Dedifferentiated amniotic fluid mesenchymal stem cell (primary cell): Measurements from ENCODE around the gene TNFRSF14.

Source experiments
- DNase-seq: peaks from one replicate; pipeline ENCODE4 v3.0.0-alpha.2; 2016; ENCODE audit errors: extremely low spot score

TNFRSF14 gene

GRCh38 chr1:2587860-2588571, 31.8 kb downstream of the TNFRSF14 start:
- DNase-seq: no peak

- no peak for DNase-seq
Measured at GRCh38 chr1:2588661-2589430, 32.7 kb downstream of the TNFRSF14 start.

DNA sequence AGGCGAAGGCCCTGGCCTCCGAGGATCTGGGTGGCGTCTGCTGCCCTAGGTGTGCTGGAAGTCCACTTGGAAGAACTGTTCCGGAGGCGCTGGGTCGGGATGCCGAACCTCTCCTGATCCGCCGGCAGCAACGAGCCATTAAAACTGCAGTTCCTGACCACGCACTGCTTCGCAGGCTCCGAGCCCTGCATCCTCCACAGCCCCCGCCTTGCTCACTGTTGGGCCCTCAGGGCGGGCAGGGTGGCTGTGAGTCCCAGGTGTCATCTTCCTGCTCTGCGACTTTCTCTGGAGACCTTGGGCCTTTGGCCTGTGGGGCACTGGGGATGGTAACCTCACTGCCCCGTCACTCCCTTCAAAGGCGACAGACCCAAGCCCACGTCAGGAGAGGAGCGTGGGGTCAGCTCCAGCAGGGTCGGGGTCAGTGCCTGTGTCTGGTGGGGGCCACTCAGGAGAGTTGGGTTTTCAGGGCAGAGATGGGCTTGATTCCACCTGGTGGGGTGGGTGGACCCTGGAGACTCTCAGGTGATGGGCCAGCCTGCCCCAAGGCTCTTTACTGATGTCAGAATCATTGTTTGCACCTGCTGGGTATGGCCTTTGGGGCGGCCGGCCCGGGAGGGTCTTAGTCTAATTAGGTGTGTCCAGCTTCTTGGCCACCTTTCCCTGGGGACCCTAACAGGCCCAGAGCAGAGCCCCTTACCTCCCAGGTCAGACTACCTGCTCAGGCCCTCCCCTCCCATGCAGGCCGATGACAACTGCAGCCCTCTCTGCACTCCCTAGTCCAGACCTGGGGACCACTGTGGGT, 33.5 kb downstream of the TNFRSF14 start:
- DNase-seq: no peak

- DNase-seq: no peak
Measured at GRCh38 chr1:2590233-2591141, 34.3 kb downstream of the TNFRSF14 start.

- no peak for DNase-seq
Measured at GRCh38 chr1:2591233-2591580, 35.0 kb downstream of the TNFRSF14 start.

DNA sequence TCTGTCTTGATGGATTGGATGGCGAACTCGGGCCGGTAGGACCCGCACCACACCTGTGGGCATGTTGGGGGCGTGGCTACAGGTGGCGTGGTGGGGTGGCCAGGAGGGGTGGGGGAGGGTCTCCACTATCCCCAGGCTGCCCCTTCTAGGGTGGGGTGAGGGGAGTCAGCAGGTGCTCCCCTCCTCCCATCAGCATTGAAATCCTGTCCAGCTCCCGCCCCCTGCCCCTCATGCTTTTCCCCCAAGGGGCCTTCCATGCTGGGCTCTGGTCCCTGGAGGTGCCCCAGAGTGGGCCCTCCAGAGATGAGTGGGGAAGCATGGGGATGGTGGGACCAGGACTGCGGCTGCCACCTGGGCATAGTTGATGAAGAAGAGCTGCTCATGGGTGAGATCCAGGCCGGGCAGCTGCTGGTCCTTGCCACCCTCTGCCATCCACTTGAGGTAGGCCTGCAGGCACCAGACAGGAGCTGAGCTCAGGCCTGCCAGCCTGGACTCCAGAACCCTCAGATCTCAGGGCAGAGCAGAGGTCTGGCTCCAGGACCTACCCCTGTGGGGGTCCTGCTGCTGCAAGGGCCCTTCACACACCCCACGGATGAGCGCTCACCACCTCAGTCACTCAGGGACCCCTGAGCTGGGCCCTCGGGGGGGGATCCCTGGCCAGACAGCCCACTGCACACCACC, 35.5 kb downstream of the TNFRSF14 start:
- no peak for DNase-seq

- no peak for DNase-seq
Measured at GRCh38 chr1:2592672-2593071, 36.5 kb downstream of the TNFRSF14 start.

DNA sequence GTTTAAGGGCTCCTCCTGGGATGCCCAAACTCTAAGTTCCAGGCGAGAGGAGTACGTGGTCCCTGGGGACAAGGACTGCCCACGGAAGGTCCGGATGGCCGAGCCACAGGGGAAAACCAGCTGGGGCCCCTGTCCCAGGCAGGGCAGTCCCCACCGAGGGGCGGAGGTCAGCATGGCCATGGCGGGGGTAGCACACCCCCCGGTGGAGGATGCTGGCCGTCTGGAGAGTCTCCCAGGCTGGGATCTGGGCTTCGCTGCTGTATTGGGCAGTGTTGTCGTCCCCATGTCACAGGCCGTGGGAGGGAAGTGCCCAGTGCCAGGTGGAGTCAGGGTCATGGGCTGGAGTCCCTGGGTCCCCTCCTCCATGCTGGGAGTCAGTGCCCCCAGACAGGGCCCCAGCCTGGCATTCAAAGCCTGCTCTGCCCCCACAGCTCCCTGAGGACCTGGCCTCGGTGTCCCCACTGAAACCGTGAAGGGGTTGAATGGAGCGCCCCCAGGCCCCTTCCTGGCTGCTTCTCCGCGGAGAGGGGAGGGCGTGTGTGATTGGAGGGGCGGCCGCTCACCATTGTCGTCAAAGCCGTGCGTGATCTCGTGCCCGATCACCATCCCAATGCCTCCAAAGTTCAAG, 37.2 kb downstream of the TNFRSF14 start:
- DNase-seq: no peak

DNA sequence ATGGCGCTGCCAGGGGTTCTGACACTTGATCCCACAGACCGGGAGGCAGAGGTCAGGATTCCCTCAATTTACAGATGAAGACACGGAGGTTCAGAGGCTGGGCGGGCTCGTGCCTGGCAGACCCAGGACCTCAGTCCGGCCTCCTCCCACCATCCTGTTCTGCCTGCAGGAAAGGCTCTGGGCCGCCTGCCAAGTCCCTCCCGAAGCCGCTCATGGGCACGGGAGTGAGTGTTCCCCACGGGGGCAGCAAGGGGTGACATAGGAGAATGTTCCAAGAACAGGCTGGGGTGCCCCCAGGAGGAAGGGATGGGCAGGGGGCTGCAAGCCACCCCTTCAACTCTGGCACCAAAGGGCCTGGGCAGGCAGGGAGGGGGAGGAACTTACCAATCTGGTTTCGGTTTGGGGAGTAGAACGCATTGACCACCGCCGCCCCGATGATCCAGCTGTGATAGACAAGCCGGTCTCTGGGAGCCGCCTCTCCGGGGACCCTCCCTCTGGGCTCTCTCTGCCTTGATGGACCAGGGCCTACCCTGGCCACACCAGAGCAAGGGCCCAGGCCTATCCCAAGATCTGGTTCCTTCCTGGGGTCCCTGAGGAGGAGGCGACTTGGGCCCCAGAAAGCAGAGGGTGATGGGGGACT, 38.0 kb downstream of the TNFRSF14 start:
- DNase-seq: no peak

- no peak for DNase-seq
Measured at GRCh38 chr1:2594641-2595131, 38.5 kb downstream of the TNFRSF14 start.

DNA sequence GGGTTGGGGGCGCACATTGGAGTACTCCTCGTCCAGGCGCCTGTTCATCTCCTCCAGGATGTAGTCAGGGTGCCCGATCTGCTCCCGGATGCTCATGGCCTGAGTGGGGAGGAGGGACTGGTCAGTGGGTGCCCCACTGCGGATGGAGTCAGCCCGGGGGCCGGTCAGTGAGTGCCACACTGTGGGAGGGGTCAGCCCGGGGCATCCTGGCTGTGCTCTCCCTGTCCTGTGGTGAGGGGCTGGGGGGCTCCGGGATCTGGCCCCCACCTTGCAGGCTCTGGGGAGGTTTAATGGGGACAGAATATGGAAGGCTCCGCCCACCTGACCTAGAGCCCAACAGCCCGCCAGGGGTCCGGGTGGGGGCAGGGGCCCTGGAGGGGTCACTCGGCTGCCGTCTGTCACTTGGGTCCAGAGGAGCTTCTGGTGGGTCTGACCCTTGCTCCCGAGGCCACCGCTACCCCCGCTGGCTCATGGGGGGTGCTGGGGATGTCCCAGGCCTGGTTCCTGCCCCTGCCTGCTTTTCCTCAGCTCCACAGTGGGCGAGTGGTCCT, 39.2 kb downstream of the TNFRSF14 start:
- DNase-seq: no peak

DNA sequence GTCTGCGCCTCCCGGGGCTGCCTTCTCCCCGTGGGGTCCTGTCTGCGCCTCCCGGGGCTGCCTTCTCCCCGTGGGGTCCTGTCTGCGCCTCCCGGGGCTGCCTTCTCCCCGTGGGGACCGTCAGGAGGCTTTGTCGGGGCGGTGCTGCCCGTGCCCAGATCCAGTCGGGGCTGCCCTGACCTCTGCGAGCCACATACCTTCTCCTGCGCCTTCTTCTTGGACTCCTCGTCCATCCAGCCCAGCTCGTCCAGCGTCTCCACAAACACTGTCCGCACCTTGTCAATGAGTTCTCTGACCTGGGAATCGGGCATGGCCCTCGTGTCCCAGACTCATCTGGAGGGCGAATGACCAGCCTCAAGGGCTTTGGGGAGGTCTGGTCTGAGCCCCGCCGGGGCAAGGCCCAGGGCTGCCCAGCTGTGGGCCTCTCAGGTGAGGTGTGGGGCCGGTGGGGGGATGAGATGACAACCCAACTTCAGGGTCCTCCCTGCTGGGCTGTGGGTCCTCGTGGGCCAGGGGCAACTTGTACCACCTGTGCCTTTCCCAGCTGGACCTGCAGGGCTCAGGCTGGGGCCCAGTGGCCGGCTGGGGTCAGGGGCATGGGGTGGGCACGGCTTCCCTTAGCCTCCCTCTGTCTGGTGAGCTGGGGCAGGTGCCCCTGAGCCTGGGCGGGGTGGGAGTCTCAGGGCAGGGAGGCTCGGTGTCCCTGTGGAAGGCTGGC, 39.8 kb downstream of the TNFRSF14 start:
- no peak for DNase-seq

GRCh38 chr1:2596530-2597333, 40.6 kb downstream of the TNFRSF14 start:
- no peak for DNase-seq

GRCh38 chr1:2597441-2598328, 41.5 kb downstream of the TNFRSF14 start:
- no peak for DNase-seq

DNA sequence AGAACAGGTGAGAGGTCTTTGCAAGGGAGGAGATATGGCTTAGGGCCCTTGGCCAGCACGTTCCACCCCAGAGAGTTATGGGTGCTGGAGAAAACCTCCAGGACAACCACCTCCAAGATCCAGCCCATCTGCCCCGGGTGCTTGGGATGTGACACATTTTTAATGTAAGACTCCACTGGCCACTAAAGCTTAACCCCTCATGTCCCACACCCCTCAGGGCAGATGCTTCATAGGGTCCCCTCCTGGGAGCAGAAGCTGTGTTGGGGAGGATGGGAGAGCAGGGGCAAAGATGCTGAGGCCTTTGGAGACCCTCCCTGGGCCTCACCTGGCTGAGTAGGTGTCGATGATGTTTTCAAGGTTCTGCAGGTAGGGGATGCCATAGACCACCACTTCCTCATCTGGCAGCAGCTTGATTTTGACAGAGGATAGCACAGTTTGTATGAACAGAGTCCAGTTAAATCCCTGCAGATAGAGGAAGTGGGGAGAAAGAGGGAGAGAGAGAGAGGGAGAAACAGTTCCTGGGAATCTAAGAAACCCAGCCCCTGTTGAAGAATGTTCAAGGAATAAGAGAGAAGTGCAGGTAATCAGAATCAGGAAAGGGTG, 42.3 kb downstream of the TNFRSF14 start:
- DNase-seq: no peak

DNA sequence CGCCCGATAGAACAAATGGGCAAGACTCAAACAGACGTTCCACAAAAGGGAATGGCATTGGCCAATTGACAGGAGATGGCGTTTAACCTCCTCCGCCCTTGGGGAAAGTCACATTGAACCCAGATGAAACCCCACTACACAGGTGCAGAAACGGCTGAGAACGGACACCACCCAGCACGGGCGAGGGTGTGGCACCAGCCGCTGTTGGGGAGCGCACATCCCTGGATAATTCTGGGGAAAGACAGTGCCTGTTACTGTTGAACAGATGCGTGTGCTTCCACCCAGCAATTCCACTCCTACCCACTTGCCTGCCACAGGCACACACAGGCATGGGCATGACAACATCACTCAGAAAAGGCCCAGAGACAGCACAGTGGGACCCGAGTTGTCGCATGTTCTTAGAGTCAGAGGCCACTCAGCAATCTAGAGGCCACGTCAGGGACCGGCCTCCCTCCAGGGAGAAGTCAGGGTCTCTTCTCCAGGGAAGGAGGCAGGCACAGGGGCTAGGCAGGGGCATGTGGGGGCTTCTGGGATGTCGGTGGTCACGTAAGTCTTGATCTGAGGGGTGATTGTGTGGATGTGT, 45.6 kb downstream of the TNFRSF14 start:
- no peak for DNase-seq
